ENCODE measurements around the gene CYBC1.

Gene CYBC1

DNA sequence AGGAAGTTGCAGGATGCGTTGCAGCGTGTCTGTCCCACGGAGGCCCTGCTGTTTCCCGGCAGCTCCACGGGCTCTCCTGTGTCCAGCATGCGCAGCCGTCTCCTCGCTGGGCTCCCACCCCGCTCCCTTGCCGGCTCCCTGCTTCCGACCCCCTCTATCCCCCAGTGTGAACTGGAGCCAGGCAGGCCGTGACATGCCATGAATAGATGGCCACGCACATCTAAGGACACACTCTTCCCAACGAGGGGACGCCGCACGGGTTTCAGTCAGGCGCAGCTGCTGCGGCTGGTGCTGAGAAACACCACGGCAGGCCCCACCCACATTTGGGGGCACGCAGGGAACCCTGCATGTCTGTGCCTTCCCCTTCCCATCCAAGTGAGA, 41.6 kb downstream of the CYBC1 start:
- TF ChIP-seq, protein P1, sequence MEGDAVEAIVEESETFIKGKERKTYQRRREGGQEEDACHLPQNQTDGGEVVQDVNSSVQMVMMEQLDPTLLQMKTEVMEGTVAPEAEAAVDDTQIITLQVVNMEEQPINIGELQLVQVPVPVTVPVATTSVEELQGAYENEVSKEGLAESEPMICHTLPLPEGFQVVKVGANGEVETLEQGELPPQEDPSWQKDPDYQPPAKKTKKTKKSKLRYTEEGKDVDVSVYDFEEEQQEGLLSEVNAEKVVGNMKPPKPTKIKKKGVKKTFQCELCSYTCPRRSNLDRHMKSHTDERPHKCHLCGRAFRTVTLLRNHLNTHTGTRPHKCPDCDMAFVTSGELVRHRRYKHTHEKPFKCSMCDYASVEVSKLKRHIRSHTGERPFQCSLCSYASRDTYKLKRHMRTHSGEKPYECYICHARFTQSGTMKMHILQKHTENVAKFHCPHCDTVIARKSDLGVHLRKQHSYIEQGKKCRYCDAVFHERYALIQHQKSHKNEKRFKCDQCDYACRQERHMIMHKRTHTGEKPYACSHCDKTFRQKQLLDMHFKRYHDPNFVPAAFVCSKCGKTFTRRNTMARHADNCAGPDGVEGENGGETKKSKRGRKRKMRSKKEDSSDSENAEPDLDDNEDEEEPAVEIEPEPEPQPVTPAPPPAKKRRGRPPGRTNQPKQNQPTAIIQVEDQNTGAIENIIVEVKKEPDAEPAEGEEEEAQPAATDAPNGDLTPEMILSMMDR (IDR thresholded peaks at IDR 0.05; ENCODE audit: insufficient read depth, low read depth, low read length, missing control alignments), result no peak
- DNase-seq (ENCODE audit: low read depth), result no peak
- H3K4me3 ChIP-seq (ENCODE audit: low read depth, low read length), result no peak overlapping the region

DNA sequence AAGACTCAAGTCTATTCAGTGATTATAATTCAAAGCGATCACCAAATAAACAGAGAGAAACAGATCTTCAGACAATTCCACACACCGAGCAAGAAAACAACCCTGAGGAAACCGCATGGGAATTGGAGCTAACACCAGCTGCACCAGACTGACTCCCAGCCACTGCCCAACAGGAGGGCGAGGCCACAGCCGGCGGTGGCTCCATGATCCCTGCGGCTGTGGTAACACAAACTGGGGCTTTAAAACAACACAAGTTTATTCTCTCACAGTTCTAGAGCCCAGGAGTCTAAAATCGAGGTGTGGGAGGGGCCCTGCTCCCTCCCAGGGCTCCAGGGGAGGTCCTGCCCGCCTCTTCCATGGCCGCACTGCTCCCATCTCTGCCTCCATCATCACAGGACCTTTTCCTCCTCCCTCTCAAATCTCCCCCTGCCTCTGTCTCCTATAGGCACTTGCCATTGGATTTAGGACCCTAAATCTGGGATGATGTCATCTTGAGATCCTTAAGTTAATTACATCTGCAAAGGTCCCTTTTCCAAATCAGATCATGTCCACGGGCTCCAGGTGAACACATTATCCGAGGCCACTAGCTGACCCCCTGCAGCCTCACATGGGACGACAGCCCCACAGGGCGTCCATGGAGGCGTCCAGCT, 42.1 kb downstream of the CYBC1 start:
- TF ChIP-seq, protein P1 (IDR thresholded peaks at IDR 0.05; ENCODE audit: insufficient read depth, low read depth, low read length, missing control alignments), result no peak
- H3K4me3 ChIP-seq (ENCODE audit: low read depth, low read length), result no peak overlapping the region
- no peak for DNase-seq (ENCODE audit: low read depth)

DNA sequence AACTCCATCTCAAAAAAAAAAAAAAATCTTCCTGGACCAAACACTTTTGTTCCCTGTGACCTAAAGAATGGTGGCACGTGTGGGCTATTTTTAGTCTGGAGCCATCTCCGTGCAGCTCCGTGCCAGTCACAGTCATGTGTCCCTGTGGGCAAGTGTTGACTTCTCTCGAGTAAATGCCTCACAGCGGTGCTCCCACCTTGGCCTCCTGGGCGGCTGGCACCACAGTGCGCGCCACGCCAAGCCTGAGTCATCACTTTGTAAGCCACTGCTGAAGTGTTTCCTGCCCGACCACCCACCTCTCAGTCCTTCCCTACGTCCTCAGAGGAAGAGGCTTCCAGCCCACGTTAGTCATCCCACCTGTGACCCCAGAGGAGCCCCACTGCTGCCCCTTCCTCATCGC, 43.3 kb downstream of the CYBC1 start:
- TF ChIP-seq, protein P1 (IDR thresholded peaks at IDR 0.05; ENCODE audit: insufficient read depth, low read depth, low read length, missing control alignments), result no peak
- no peak overlapping the region for H3K4me3 ChIP-seq (ENCODE audit: low read depth, low read length)
- DNase-seq (ENCODE audit: low read depth), result no peak

DNA sequence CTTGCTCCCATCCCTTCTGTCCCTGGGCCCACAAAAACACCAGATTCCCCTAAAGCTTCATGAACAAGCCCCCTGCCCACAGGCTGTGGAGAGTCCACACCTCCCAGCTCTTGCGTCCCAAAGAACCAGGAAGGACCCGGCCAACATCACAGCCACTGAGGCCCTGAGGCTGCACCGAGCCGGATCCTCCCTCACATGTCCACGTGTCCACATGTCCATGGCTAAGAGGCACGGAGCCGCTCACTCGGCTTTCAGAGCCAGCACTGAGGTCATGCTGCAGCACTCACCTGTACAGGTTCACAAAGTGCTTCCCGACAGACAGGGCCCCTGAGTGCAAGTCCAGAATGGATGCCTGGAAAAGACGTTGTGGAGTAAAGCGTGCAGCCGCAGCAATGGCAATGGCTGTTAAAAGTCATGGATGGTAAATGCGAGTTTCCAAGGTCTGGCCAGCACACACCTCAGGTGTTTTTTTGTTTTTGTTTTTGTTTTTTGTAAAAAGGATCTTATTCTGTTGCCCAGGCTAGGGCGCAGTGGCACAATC, 44.4 kb downstream of the CYBC1 start:
- TF ChIP-seq, protein P1 (IDR thresholded peaks at IDR 0.05; ENCODE audit: insufficient read depth, low read depth, low read length, missing control alignments), result no peak
- no peak for DNase-seq (ENCODE audit: low read depth)
- no peak overlapping the region for H3K4me3 ChIP-seq (ENCODE audit: low read depth, low read length)

DNA sequence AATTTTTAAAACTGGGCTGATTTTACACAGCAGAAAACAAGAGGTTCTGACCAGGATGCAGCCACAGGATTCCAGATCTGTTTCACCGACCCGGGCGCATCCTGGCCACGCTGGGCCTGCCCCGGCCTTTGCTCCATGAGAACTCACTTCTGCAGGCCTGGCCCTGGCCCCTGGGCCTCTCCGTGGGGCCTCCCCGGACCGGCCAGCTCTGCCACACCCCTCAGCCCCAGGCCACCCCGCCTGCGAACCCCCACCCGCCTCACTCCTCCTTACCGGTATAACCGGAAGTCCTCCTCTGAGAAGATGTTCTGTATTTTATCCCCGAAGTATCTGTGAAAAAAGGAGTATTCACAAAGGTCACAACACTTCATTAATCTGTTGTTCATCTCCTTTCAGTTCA, 45.5 kb downstream of the CYBC1 start:
- no peak for DNase-seq (ENCODE audit: low read depth)
- H3K4me3 ChIP-seq (ENCODE audit: low read depth, low read length), result no peak overlapping the region
- TF ChIP-seq, protein P1 (IDR thresholded peaks at IDR 0.05; ENCODE audit: insufficient read depth, low read depth, low read length, missing control alignments), result no peak

DNA sequence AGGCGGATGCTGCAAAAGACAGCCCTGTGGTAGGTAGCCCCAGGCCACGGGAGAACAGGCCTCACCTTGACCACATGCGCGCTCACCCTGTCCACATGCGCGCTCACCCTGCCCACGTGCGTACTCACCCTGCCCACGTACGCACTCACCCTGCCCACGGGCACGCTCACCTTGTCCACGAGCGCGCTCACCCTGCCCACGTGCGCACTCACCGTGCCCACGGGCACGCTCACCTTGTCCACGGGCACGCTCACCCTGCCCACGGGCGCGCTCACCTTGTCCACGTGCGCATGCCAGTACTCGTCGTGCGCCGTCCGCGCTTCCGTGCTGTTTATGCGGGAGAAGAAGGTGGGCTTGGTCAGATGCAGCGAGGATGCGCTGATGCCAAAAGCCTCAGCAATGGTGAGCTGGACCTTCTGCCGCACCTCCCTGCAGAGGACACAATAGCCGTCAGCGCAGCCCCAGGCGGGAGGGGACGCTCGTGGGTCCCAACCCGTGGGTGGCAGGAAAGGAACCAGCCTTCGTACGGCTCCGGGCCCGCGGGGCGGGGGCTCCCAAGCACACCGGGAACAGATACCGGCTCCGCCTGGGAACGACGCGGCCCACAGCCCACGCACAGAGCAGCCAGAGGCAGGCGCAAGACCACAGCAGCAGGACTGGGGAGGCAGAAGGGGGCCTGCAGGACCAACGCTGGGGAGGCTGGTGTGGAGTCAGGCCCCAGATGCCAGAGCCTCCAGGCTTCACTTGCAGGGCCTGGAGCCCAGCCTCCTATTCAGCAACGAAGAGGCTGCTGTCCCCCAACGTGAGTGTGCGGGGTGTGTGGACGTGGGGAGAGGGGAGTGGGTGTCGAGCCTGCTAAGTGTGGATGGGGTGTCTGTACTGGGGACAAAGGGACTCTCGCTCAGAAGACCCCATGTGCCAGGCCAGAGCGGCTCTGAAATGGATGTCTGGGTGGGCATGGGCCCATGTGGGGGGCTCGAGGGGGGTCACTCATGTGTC, 46.6 kb downstream of the CYBC1 start:
- no peak overlapping the region for H3K4me3 ChIP-seq (ENCODE audit: low read depth, low read length)
- no peak for DNase-seq (ENCODE audit: low read depth)
- TF ChIP-seq, protein P1 (IDR thresholded peaks at IDR 0.05; ENCODE audit: insufficient read depth, low read depth, low read length, missing control alignments), result no peak
